Left cardiac atrium (tissue), 4 donors: ENCODE results near the gene PRAMEF5. TPM values are rescaled to one million over a fixed set of nuclear protein-coding genes. Genes with fewer than 3 reads are reported as not detected.
A peak's percentile ranks its signal among the peaks of the same experiment; 100 is the strongest.
"Not testable (repeated sequence)": the region's sequence is repeated elsewhere in the genome, so short reads cannot be mapped to it uniquely, and the experiment has no call there.

Source experiments
- ATAC-seq, 2 donors: fragments of 200-7000 bp; cut with Tn5 transposase; one replicate each; pipeline ENCODE4 v1.9.1; 2020; ENCODE audit warnings: mild to moderate bottlenecking in 2 of 2, moderate library complexity in 2 of 2
- DNase-seq: peaks from one replicate; pipeline ENCODE4 v3.0.0-alpha.2; 2020
- intact Hi-C, 2 donors: fragments of 100-400 bp; cut with DNase I; formaldehyde crosslinking; loops; one replicate each; pipeline versions ENCODE4 v1.14.1 to v1.15.1; 2022 to 2023
- total RNA-seq, 2 donors: library from RNA; stranded (reverse); fragmentation: NEBNext Ultra II Directional; extraction: Animal tissue kit (Norgen Biotek cat#: 25700); gene quantifications; one replicate each; pipeline ENCODE4 v1.2.1, GENCODE V29; 2021
- donor health status: DM: no; HTN: yes; CAD: no.
- donor health status: DM: no; HTN: yes; CAD: no; lungs with severe emphysema.
- donor health status: DM: yes; HTN: yes; CAD: no.
- donor health status: Dilated cardiomyopathy.

PRAMEF5 gene
- total RNA-seq, 2 donors from 2014 or later = not detected

DNA sequence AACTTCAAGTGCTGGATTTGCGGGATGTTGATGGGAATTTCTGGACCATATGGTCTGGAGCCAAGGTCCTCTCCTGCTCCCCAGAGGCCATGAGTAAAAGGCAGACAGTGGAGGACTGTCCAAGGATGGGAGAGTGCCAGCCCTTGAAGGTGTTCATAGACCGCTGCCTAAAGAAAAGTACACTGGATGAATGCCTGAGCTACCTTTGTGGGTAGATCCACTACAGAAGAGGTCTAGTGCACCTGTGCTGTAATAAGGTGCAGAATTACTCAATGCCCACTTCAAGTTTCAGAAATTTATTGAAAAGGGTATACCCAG lies 7.5 kb upstream of the PRAMEF5 start:
- ATAC-seq, intact Hi-C loops, DNase-seq: not testable (repeated sequence)

DNA sequence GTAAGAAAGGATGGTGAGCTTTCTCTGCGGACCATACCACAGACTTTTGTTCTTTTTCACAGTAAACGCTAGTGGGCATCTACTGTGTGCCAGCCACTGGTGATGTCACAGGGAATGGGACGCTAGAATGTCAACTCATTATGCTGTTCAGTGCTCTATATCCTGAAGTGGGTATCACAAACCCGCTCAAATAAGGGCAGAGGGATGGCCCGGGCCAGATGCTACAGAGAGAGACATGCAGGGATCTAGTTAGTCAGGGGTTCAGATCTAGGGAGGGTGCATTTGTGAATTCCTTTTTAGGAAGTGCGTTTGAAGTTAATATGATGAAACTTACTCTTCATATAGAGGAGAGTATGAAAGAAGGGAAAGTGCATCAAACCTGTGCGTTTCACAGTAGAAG lies 6.9 kb upstream of the PRAMEF5 start:
- DNase-seq, ATAC-seq, intact Hi-C loops: not testable (repeated sequence)

DNA sequence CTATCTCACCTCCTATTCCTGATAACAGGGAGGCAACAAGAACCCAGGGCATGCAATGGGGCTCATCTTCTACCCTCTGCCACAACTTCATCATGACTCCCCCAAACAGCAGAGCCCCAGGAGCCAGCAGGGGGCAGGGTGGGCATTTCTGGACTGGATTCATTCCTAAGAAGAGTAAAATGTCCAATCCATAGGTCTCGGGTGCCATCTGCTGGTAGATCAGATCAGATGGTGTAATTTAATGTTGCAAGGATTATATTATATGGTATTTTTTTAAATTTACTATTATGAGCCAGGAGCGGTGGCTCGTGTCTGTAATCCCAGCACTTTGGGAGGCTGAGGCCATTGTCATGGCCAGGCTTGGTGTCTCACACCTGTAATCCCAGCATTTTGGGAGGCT lies 11.1 kb downstream of the PRAMEF5 start:
- intact Hi-C loops, DNase-seq, ATAC-seq: not testable (repeated sequence)

DNA sequence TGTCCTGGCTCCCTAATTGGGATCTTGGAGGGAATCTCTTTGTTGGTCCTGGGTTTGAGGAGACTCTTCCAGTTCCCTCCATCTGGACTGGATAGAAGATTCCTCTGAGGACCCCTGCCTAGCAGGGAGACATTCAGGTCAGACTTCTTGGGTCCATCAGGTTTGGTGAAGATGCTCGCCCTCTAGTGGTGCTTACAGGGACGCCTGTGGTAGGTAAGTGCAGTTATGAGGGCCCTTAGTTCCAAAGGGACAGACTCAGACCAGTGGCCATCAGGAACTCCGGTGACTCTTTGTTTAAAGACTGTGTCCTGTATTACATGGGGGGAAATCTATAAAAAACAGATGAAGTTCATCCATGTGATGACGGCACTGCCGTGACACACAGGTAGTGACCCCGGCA lies 23.0 kb downstream of the PRAMEF5 start:
- intact Hi-C loops, DNase-seq, ATAC-seq: not testable (repeated sequence)

DNA sequence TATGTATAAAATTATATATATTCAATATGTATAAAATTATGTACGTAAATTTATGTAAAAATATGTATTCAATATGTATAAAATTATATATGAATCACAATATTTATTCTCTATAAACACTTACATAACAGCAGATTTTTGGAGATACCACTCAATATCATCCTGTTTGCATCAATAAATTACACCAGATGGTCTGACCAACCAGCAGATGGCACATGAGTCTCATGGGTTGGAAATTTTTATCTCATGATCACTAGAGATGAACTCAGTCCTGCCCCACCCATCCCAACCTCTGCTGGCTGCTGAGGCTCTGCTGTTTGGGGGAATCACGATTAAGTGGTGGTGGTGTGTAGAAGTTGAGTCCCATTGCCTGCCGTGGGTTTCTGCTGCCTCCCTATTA lies 25.6 kb downstream of the PRAMEF5 start:
- ATAC-seq, DNase-seq, intact Hi-C loops: not testable (repeated sequence)

DNA sequence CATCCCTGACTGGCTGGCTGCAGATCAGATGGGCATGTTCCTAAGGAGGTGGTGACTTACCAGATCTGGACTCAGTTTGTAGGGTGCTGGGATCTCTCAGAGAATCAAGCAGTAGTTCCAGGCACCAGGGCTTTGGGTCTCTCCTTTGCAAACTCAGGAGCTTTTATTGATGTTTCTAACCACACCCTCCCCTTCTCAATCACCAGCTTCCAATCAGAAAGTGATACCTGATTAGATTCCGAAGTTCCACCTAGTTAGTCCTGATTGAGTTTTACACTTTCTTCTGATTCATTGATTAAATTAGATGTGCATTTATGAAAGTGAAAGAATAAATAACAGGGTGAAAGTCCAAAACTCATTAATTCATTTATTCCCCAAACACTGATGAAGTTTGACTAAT lies 31.0 kb downstream of the PRAMEF5 start, which contains the start of gene PRAMEF8:
Gene PRAMEF8 (minus strand): TSS at position 101 of the 400 bp plus-strand sequence. CDS start 1,046 bp downstream, outside the sequence.
- ATAC-seq, intact Hi-C loops, DNase-seq: not testable (repeated sequence)

DNA sequence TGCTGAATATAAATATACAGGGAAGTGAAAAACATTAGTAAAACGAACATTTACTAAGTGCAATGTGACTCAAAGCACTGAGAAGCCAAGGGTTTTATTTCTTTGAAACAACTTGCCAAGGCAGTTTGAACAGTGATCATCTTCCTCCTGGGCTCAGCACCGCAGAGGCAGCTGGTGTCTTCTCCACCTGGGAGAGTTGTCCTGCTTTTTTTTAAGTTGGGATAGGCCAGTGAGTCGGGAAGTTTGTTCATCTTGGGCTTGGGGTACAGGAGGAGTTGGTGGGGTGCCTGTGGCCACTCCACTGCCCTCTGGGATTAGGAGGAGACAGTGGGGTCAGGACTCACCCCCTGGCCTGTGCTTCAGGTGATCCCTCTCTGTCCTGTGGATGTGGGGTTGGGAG lies 35.0 kb downstream of the PRAMEF5 start:
- DNase-seq, intact Hi-C loops, ATAC-seq: not testable (repeated sequence)

DNA sequence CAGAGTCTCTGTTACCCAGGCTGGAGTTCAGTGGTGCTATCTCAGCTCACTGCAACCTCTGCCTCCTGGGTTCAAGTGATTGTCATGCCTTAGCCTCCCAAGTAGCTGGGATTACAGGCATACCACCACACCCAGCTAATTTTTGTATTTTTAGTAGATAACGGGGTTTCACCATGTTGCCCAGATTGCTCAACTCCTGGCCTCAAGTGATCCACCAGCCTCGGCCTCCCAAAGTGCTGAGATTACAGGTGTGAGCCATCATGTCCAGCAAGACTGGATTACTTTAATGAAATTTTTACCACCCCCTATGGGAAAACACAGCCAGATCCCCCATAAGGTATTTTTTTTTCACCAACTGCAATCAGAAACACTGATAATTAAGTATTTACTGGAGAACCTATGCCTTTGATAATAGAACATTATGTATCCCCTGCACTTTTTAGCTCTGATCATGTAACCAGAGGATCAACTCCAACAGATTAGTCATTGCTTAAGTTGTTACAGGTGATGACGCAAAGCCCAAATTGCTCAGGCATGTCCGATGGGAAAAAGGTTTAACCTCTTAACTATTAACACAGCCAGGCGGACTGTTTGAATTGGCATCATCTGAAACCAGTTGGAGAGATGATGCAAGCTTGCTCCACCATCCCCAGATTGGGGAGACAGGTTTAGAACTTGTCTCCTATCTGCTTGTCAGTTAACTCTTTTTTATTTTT lies 43.4 kb downstream of the PRAMEF5 start:
- intact Hi-C loops = not testable (repeated sequence)
- ATAC-seq = peak in 1 of 2 donors; percentile 75

DNA sequence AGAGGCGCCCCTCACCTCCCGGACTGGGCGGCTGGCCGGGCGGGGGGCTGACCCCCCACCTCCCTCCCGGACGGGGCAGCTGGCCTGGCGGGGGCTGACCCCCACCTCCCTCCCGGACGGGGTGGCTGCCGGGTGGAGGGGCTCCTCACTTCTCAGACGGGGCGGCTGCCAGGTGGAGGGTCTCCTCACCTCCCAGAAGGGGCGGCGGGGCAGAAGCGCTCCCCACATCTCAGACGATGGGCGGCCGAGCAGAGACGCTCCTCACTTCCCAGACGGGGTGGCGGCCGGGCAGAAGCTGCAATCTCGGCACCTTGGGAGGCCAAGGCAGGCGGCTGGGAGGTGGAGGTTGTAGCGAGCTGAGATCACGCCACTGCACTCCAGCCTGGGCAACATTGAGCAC lies 44.7 kb downstream of the PRAMEF5 start:
- ATAC-seq, DNase-seq, intact Hi-C loops: not testable (repeated sequence)

More for the DNA sequence above, 43.4 kb downstream of the PRAMEF5 start:
- not testable (repeated sequence) for DNase-seq

DNA sequence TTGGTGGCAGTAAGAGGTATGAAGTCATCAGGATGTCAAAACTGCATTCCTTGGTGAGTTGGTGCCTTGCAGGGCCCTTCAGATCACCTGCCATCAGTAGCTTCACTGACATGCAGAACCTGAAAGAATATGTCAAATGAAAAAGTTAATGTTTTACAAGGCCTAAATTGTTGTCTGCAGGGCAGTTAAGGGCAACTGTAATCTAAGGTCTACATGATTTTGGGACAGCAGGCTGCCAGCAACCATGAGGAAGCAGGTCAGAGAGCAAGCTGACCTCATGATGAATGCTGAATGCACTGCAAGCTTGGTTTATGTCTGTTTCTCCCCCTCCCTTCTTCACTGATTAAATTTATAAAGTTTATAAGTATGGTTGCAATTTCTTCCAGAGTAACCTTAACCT lies 48.2 kb downstream of the PRAMEF5 start:
- ATAC-seq, DNase-seq, intact Hi-C loops: not testable (repeated sequence)

DNA sequence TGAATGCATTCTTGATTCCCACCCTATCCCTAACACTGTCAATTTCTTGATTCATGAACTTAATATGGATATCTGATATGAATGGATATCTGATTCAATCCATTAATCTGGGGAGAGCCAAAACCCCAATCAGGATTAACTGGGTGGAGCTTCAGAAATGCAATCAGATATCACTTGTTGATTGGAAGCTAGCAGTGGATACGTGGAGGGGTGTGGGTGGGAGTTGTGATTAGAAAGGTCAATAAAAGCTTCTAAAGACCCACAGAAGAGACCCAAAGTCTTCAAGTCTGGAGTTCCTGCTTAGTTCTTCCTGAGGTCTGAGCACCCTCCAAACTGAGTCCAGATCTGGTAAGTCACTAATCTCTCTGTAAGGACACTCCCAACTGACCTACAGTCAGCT lies 49.2 kb downstream of the PRAMEF5 start, which contains the start of gene PRAMEF33:
Gene PRAMEF33 (plus strand): TSS at position 301 of the 400 bp plus-strand sequence. CDS start 2,416 bp downstream, outside the sequence.
- intact Hi-C loops, DNase-seq, ATAC-seq: not testable (repeated sequence)

Other genes starting within 250 kb of the PRAMEF5 start
- not detected for gene PRAMEF27, start 197.6 kb upstream of the PRAMEF5 start, total RNA-seq
- gene HNRNPCL3, start 193.4 kb upstream of the PRAMEF5 start, total RNA-seq = not detected
- gene PRAMEF25, start 183.4 kb upstream of the PRAMEF5 start, total RNA-seq = not detected
- gene HNRNPCL2, start 137.3 kb upstream of the PRAMEF5 start, total RNA-seq = not detected
- gene PRAMEF26, start 98.2 kb upstream of the PRAMEF5 start, total RNA-seq = not detected
- gene HNRNPCL4, start 88.6 kb upstream of the PRAMEF5 start, total RNA-seq = not detected
- not detected for gene PRAMEF9, start 82.3 kb upstream of the PRAMEF5 start, total RNA-seq
- not detected for gene PRAMEF13, start 52.8 kb upstream of the PRAMEF5 start, total RNA-seq
- gene PRAMEF18, start 28.0 kb upstream of the PRAMEF5 start, total RNA-seq = not detected
- gene PRAMEF8, start 30.9 kb downstream of the PRAMEF5 start, total RNA-seq = not detected
- gene PRAMEF33, start 49.3 kb downstream of the PRAMEF5 start, total RNA-seq = not detected
- gene PRAMEF15, start 61.4 kb downstream of the PRAMEF5 start, total RNA-seq = not detected
- gene PRAMEF14, start 92.9 kb downstream of the PRAMEF5 start, total RNA-seq = not detected
- not detected for gene PRAMEF19, start 117.7 kb downstream of the PRAMEF5 start, total RNA-seq
- not detected for gene PRAMEF17, start 135.4 kb downstream of the PRAMEF5 start, total RNA-seq
- not detected for gene PRAMEF20, start 156.3 kb downstream of the PRAMEF5 start, total RNA-seq